Adrenal gland (tissue), 12 donors: Measurements from ENCODE around the gene APP. TPM values are rescaled to one million over a fixed set of nuclear protein-coding genes. Genes with fewer than 3 reads are reported as not detected.

Experiments
- DNase-seq, 7 donors: peaks; one replicate each; pipeline ENCODE4 v3.0.0-alpha.2; 2019 to 2020
- H3K27ac ChIP-seq, 5 donors: fragments of 200-600 bp; sonication (generic) in 4 of 5; 1 replicate in 3 of 5; 2 replicates in 2 of 5; pipeline versions ENCODE4 v1.5.1 to v1.8.0; 2016 to 2020; ENCODE audit warnings: mild to moderate bottlenecking in 1 of 5
- H3K27me3 ChIP-seq: fragments of 200-600 bp; 2 replicates; pipeline ENCODE4 v1.8.0; 2021
- H3K36me3 ChIP-seq, 2 donors: fragments of 200-600 bp; replicated peaks in 1 of 2; 1 replicate in 1 of 2; 2 replicates in 1 of 2; pipeline versions ENCODE4 v1.5.1 to v1.8.0; 2018 to 2022
- H3K4me1 ChIP-seq, 2 donors: fragments of 200-600 bp; replicated peaks in 1 of 2; 1 replicate in 1 of 2; 2 replicates in 1 of 2; pipeline versions ENCODE4 v1.5.1 to v1.8.0; 2018 to 2021
- H3K4me3 ChIP-seq, 4 donors: fragments of 200-600 bp; sonication (generic) in 3 of 4; one replicate each; pipeline ENCODE4 v1.5.1; 2016 to 2018
- H3K9me3 ChIP-seq, 3 donors: fragments of 200-600 bp; sonication (generic) in 1 of 3; replicated peaks in 1 of 3; 1 replicate in 2 of 3; 2 replicates in 1 of 3; pipeline versions ENCODE4 v1.5.1 to v1.8.0; 2016 to 2021
- POLR2A ChIP-seq, 2 donors: fragments of 450-650 bp; IDR thresholded peaks; one replicate each; pipeline ENCODE4 v1.6.1; 2017; ENCODE audit warnings: antibody characterized with exemption in 2 of 2, mild to moderate bottlenecking in 2 of 2, moderate library complexity in 1 of 2
- WGBS, 4 donors: extraction: QIAGEN DNeasy Blood & Tissue Kit in 2 of 4; methylation state at CpG; one replicate each; pipeline versions ENCODE4 v1.1.5 to v1.1.7; 2013 to 2017; 5-methylcytosine and 5-hydroxymethylcytosine counted together
- intact Hi-C, 2 donors: fragments of 100-400 bp; cut with DNase I; formaldehyde crosslinking; loops; one replicate each; pipeline versions ENCODE4 v1.14.1 to v1.15.0; 2022 to 2023
- polyA plus RNA-seq, 3 donors: library from polyadenylated mRNA; stranded (reverse); fragments of 200-250 nt in 2 of 3; fragments of 350-450 nt in 1 of 3; fragmentation: Illumina TruSeq in 1 of 3; extraction: RNeasy Lipid Tissue Mini Kit (QIAGEN cat#74804) in 1 of 3; gene quantifications; one replicate each; pipeline ENCODE4 v1.2.3, GENCODE V29; 2013 to 2014
- total RNA-seq, 9 donors: library from RNA; depleted of rRNA in 4 of 9; stranded (reverse); fragments of >200 nt in 4 of 9; fragments of 120-200 nt in 1 of 9; fragmentation: NEBNext Ultra II Directional in 1 of 9; extraction: Animal tissue kit (Norgen Biotek cat#: 25700) in 1 of 9; gene quantifications; one replicate each; pipeline versions ENCODE4 v1.1.0 to v1.2.4, GENCODE V29; 2013 to 2023
- TF ChIP-seq, protein P1 (sequence below), 6 experiments: fragments of 450-650 bp in 4 of 6; fragments of 200-600 bp in 2 of 6; sonication (generic) in 1 of 6; IDR thresholded peaks; 1 replicate in 5 of 6; 2 replicates in 1 of 6; pipeline versions ENCODE4 v1.5.1 to v1.8.0; 2016 to 2021; ENCODE audit warnings: antibody characterized with exemption in 6 of 6, mild to moderate bottlenecking in 2 of 6, moderate library complexity in 1 of 6
- donor health status: healthy with polysubstance abuse.
- donor health status: Bipolar disorder and iron deficiency.
- donor health status: DM: yes; HTN: yes; CAD: no.
- donor health status: DM: no; HTN: no; CAD: no.
- donor health status: DM: no; HTN: no; CAD: no.
- donor health status: DM: yes; HTN: yes; CAD: no.

Gene APP
- total and polyA plus RNA-seq, 12 donors = 161 to 1,079 (median 710) TPM

DNA sequence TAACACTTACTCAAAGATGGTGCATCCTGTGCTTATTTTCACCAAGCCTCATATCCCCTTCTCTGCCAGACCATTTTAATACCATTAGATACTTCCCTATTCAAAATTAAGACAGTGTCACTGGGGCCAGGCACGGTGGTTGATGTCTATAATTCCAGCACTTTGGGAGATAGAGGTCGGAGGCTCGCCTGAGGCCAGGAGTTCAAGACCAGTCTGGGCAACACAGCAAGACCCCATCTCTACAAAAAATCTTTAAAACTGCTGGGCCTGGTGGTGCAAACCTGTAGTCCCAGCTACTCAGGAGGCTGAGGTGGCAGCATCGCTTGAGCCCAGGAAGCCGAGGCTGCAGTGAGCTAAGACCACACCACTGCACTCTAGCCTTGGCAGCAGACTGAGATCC lies 28.2 kb downstream of the APP start:
- Histone ChIP-seq H3K4me1 (peaks cover 2 to 15% of the 10 kb centered on the region in 2 donors), H3K27ac (no peak overlapping the region), H3K9me3 (no peaks in the 10 kb centered on the region), H3K36me3 (no peaks in the 10 kb centered on the region), H3K4me3 (no peak overlapping the region), H3K27me3 (no peaks in the 10 kb centered on the region)
- no peak for DNase-seq
- intact Hi-C loops = no loop called here
- 94 to 98% (median 97%) methylated on average over 5 of the region's 5 CpGs for WGBS, 4 donors
- TF ChIP-seq, protein P1, sequence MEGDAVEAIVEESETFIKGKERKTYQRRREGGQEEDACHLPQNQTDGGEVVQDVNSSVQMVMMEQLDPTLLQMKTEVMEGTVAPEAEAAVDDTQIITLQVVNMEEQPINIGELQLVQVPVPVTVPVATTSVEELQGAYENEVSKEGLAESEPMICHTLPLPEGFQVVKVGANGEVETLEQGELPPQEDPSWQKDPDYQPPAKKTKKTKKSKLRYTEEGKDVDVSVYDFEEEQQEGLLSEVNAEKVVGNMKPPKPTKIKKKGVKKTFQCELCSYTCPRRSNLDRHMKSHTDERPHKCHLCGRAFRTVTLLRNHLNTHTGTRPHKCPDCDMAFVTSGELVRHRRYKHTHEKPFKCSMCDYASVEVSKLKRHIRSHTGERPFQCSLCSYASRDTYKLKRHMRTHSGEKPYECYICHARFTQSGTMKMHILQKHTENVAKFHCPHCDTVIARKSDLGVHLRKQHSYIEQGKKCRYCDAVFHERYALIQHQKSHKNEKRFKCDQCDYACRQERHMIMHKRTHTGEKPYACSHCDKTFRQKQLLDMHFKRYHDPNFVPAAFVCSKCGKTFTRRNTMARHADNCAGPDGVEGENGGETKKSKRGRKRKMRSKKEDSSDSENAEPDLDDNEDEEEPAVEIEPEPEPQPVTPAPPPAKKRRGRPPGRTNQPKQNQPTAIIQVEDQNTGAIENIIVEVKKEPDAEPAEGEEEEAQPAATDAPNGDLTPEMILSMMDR (IDR thresholded peaks at IDR 0.05) = no peak
- TF ChIP-seq POLR2A (IDR thresholded peaks at IDR 0.05) = no peak

DNA sequence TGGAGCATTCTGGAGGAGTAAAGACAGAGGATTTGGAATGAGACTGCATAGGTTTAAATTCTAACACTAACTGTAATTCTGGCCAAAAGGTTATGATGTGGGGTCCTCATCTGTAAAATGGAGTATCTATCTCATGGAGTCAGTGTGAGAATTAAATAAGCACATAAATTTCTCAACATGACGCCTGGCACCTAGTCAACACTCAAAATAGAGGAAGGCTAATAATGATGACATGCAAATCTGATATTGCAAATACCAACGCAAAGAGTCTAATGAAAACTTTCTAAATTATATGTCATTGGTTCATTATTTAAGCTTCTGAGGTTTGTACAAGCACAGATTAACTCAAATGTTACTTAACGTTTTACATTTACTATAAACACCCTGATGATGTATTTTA lies 29.6 kb downstream of the APP start:
- WGBS, 4 donors = 68 to 79% (median 73%) methylated on average over 3 of the region's 3 CpGs
- TF ChIP-seq, protein P1 (IDR thresholded peaks at IDR 0.05) = no peak
- TF ChIP-seq POLR2A (IDR thresholded peaks at IDR 0.05) = no peak
- Histone ChIP-seq H3K4me3 (no peak overlapping the region), H3K36me3 (no peaks in the 10 kb centered on the region), H3K27ac (peak overlapping the region in 1 of 5 donors; percentile 20), H3K27me3 (no peaks in the 10 kb centered on the region), H3K4me1 (peaks cover 12 to 27% of the 10 kb centered on the region in 2 donors), H3K9me3 (no peaks in the 10 kb centered on the region)
- intact Hi-C loops = no loop called here
- DNase-seq = no peak

DNA sequence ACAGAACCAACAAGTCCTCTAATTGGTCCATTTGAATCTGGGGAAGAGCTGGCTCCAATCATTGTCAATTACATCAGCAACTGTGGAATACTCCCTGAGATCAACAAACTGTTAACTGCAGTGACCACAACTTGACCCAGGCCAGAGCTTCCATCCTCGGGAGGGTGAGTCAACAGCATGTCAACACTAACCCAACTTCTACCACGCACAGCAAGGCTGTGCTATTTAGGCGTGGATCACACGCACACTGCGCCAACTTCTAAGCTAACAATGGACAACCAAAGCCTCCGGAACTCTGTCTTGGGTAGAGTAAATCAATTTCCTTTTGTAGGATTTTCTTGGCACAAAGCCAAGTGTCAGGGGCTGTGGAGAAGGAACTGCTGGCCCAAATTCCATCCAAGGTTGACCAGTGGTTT lies 30.4 kb downstream of the APP start:
- no peaks in the 10 kb centered on the region for H3K27me3 ChIP-seq
- H3K4me1 ChIP-seq = peaks cover 12 to 33% of the 10 kb centered on the region in 2 donors
- no peak overlapping the region for H3K4me3 ChIP-seq
- H3K36me3 ChIP-seq = no peaks in the 10 kb centered on the region
- WGBS, 4 donors = 44 to 68% (median 58%) methylated on average over 6 of the region's 6 CpGs
- intact Hi-C loops = no loop called here
- no peaks in the 10 kb centered on the region for H3K9me3 ChIP-seq
- peak in 5 of 7 donors; percentile 27 to 64 (median 29) for DNase-seq
- H3K27ac ChIP-seq = peak overlapping the region in 2 of 5 donors; percentile 20 to 25
- no peak for TF ChIP-seq POLR2A (IDR thresholded peaks at IDR 0.05)
- TF ChIP-seq, protein P1 (IDR thresholded peaks at IDR 0.05) = no peak

DNA sequence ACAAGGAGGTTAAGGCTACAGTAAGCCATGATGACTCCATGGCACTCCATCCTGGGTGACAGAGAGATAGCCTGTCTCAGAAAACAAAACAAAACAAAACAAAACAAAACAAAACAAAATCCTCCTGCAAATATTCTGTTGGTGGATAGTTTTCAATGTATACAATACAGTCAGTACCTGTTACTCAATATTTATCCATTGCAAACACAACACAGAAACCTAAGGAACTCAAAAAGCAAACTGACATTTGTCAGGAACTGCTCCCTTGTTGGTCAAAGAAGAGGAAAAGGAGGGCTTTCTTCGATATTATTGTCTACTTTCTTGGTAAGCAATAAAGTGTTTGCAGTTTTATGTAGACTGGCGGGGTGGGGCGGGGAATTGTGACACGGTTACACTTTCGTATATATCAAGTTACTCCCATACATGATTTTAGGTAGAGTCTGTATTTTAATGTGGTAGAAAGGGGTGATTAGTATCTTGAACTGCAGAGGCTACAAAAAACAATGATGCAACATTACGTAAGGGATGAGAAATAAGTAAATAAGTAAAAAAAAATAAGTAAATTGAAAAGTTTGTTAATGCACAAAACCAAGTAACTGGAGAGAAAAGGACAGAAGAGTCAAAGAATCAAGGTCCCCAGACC lies 31.8 kb downstream of the APP start:
- Histone ChIP-seq H3K27me3 (no peaks in the 10 kb centered on the region), H3K27ac (no peak overlapping the region), H3K9me3 (no peaks in the 10 kb centered on the region), H3K4me1 (peaks cover 12 to 35% of the 10 kb centered on the region in 2 donors), H3K4me3 (no peak overlapping the region), H3K36me3 (no peaks in the 10 kb centered on the region)
- TF ChIP-seq POLR2A (IDR thresholded peaks at IDR 0.05) = no peak
- TF ChIP-seq, protein P1 (IDR thresholded peaks at IDR 0.05) = no peak
- WGBS, 4 donors = 91 to 95% (median 93%) methylated on average over 6 of the region's 6 CpGs
- DNase-seq = no peak
- intact Hi-C loops = no loop called here
